Activated CD8-positive, alpha-beta memory T cell treated with anti-CD3 and anti-CD28 coated beads, Interleukin-2, amount 50 U/mL, for 1 hour (primary cell): ENCODE data around the gene PCDHA8.
"Not testable (repeated sequence)": the region's sequence is repeated elsewhere in the genome, so short reads cannot be mapped to it uniquely, and the experiment has no call there.

ENCODE experiments used
- DNase-seq: peaks from one replicate; pipeline ENCODE4 v3.0.0-alpha.2; 2020; ENCODE audit errors: extremely low read depth

PCDHA8 gene

GRCh38 chr5:140869555-140869886, 28.5 kb downstream of the PCDHA8 start:
- DNase-seq = no peak

GRCh38 chr5:140870221-140871201, 29.5 kb downstream of the PCDHA8 start:
- DNase-seq = no peak

- no peak for DNase-seq
These were observed 34.4 kb downstream of the PCDHA8 start, which contains the start of gene PCDHA12 for GRCh38 chr5:140875085-140876065. TSS of gene PCDHA12 (plus strand) at chr5:140875308. CDS start at chr5:140875473, 165 bp downstream.

GRCh38 chr5:140876541-140877261, 35.7 kb downstream of the PCDHA8 start:
- DNase-seq = not testable (repeated sequence)

DNA sequence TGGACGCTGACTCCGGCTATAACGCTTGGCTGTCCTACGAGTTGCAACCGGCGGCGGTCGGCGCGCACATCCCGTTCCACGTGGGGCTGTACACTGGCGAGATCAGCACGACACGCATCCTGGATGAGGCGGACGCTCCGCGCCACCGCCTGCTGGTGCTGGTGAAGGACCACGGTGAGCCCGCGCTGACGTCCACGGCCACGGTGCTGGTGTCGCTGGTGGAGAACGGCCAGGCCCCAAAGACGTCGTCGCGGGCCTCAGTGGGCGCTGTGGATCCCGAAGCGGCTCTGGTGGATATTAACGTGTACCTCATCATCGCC, 36.2 kb downstream of the PCDHA8 start:
- DNase-seq = no peak

DNA sequence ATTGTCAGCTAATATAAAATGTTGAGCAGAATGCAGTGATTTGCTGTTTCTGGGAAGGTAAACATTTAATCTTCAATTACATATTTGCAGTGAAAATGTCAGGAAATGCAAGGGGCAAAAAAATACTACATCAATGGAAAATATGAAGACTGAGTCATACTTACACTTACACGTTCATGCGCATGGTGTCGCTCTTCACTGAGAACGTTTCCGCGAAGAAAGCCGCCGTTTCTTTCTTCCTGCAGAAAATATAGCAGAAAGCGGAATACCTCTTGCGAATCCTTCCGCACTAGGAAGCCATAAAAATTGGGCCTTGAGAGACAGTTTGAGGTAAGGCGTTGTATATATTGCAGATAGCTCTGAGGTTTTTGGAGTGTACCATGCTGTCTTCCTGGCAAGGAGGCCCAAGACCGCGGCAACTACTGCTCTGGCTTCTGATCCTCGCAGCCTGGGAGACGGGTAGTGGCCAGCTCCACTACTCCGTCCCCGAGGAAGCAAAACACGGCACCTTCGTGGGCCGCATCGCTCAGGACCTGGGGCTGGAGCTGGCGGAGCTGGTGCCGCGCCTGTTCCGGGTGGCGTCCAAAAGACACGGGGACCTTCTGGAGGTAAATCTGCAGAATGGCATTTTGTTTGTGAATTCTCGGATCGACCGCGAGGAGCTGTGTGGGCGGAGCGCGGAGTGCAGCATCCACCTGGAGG, 41.1 kb downstream of the PCDHA8 start, which contains the start of gene PCDHA13:
TSS of gene PCDHA13 (plus strand) at position 236 of the 702 bp plus-strand sequence. CDS start at position 381, 145 bp downstream.
- no peak for DNase-seq

DNA sequence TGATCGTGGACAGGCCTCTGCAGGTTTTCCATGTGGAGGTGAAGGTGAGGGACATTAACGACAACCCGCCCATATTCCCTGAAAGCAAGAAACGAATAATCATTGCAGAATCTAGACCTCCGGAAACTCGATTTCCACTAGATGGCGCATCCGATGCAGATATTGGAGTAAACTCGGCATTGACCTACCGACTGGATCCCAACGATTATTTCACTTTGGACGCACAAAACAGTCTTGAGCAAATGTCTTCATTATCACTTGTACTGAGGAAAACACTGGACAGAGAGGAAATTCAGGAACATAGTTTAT, 41.6 kb downstream of the PCDHA8 start:
- no peak for DNase-seq

DNA sequence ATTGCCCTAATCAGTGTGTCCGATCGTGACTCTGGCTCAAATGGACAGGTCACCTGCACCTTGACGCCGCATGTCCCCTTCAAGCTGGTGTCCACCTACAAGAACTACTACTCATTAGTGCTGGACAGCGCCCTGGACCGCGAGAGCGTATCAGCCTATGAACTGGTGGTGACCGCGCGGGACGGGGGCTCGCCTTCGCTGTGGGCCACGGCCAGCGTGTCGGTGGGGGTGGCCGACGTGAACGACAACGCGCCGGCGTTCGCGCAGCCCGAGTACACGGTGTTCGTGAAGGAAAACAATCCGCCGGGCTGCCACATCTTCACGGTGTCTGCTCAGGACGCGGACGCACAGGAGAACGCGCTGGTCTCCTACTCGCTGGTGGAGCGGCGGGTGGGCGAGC, 42.4 kb downstream of the PCDHA8 start:
- DNase-seq = no peak

DNA sequence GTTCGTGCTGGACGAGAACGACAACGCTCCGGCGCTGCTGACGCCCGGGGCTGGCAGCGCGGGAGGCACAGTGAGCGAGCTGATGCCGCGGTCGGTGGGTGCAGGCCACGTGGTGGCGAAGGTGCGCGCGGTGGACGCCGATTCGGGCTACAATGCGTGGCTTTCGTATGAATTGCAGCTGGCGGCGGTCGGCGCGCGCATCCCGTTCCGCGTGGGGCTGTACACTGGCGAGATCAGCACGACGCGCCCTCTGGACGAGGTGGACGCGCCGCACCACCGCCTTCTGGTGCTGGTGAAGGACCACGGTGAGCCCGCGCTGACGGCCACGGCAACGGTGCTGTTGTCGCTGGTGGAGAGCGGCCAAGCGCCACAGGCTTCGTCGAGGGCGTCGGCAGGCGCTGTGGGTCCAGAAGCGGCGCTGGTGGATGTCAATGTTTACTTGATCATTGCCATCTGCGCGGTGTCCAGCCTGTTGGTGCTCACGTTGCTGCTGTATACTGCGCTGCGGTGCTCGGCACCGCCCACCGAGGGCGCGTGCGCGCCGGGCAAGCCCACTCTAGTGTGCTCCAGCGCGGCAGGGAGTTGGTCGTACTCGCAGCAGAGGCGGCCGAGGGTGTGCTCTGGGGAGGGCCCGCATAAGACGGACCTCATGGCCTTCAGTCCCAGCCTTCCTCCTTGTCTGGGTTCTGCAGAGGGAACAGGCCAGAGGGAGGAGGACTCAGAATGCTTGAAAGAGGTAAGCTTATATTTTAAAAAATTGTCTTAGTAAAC, 43.1 kb downstream of the PCDHA8 start:
- DNase-seq = no peak
